Right lobe of liver (tissue), 4 donors: Measurements from ENCODE around the gene KCND2.

Experiments
- POLR2A ChIP-seq: fragments of 450-650 bp; IDR thresholded peaks from one replicate; pipeline ENCODE4 v1.6.1; 2017; ENCODE audit warnings: antibody characterized with exemption, mild to moderate bottlenecking
- TF ChIP-seq, protein P1 (sequence below), 4 donors: fragments of 200-600 bp in 3 of 4; fragments of 450-650 bp in 1 of 4; IDR thresholded peaks; one replicate each; pipeline versions ENCODE4 v1.5.1 to v1.8.0; 2016 to 2022; ENCODE audit warnings: antibody characterized with exemption in 4 of 4, mild to moderate bottlenecking in 2 of 4
- donor health status: DM: no; HTN: no; CAD: no.
- donor health status: DM: no; HTN: no; CAD: no.
- donor health status: DM: no; HTN: yes; CAD: no.

DNA sequence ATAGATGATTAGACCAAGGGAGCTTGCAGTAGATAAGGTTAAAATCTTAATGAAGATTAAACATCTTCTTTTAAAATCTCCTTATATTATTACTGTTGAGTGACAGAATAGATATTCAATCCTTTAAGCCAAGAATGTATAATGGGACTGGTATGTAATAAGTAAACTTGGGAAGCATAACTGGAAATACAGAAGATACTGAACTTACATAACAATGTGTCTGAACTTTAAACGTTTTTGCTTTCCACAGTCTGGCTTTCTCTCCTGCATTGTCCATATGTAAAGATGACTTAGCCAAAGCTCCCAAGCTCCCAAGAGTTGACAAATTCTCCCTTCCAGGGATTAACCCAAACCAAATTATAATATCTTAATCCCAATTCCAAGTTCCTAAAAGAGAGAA, 129.8 kb downstream of the KCND2 start:
- TF ChIP-seq, protein P1, sequence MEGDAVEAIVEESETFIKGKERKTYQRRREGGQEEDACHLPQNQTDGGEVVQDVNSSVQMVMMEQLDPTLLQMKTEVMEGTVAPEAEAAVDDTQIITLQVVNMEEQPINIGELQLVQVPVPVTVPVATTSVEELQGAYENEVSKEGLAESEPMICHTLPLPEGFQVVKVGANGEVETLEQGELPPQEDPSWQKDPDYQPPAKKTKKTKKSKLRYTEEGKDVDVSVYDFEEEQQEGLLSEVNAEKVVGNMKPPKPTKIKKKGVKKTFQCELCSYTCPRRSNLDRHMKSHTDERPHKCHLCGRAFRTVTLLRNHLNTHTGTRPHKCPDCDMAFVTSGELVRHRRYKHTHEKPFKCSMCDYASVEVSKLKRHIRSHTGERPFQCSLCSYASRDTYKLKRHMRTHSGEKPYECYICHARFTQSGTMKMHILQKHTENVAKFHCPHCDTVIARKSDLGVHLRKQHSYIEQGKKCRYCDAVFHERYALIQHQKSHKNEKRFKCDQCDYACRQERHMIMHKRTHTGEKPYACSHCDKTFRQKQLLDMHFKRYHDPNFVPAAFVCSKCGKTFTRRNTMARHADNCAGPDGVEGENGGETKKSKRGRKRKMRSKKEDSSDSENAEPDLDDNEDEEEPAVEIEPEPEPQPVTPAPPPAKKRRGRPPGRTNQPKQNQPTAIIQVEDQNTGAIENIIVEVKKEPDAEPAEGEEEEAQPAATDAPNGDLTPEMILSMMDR (IDR thresholded peaks at IDR 0.05) = no peak
- TF ChIP-seq POLR2A = no peak
